Measurements from ENCODE around the gene FAM219A.
A peak's percentile ranks its signal among the peaks of the same experiment; 100 is the strongest.
"Not testable (repeated sequence)": the region's sequence is repeated elsewhere in the genome, so short reads cannot be mapped to it uniquely, and the experiment has no call there.

The FAM219A gene

DNA sequence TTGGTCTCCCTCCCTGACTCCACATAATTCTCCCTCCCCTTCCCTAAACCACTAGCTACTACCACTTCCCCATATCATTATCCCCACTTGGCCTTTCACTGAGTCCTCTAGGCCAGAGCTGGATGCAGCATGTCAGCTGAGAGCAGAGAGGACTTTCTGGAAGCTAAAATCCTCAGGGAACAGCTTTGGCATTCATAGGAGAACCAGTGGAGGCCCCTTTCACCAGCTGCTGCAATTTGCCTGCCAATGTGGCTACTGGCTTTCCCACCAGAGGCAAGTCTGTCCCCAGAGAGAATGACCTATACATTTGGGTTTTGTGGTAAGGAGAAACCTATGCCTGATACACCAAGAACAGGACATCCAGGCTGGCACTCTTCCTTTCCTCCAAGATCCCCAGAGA lies 14.4 kb downstream of the FAM219A start:
- no peak for DNase-seq (ENCODE audit: low read depth in 2 of 2)

DNA sequence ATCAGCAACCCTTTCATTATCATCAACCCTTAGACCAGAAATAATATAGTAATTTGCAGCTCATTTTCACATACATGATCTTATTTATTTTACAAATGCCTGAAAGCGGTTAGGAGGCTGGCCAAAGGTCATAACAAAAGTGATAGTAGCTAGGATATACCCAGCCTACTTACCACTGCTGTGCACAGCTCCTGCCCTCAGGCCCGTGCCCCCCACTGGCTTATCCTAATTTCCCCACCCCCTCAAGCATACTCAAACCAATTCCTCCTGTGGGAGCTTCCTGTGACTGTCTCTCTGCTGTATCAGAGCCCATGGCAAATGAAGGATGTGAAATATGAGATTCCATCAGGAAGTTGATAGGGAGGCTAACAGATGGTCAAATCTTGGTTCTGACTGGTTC lies 14.8 kb downstream of the FAM219A start:
- DNase-seq (ENCODE audit: low read depth in 2 of 2), result no peak

DNA sequence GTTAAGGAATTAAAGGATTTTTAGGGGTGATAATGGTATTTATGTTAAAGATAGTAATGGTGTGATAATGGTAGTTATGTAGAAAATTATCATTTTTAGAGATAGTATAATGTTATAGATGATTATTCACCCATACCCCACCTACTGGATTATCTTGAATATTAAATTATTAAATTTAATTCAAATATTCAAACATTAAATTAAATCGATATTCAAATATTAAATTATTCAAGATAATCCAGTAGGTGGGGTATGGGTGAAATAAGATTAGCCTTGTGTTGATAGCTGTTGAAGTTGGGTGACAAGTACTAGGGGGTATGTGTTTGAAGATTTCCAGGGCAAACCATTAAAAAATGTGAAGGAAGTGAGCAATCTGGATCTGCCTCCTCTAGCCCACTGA lies 15.6 kb downstream of the FAM219A start:
- DNase-seq (ENCODE audit: low read depth in 2 of 2), result no peak

DNA sequence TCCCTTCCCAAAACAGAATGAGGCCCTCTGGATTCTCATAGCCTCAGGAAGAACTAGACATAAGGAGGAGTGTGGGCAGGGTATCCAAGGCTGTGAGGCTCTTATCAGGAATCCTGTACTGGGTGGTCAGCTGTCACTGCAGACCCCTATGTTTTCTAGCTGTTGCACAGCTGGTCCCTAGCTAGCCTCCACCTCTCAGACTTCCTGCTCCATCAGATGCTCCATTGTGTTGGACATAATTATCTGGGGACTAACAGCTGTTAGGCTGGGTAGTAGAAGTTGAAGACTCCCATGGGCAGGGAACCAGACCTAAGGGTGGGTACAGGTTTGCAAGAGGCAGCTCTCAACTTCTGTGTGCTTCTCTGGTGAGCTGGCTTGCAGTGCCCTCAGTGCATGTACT lies 18.4 kb downstream of the FAM219A start:
- no peak for DNase-seq (ENCODE audit: low read depth in 2 of 2)

DNA sequence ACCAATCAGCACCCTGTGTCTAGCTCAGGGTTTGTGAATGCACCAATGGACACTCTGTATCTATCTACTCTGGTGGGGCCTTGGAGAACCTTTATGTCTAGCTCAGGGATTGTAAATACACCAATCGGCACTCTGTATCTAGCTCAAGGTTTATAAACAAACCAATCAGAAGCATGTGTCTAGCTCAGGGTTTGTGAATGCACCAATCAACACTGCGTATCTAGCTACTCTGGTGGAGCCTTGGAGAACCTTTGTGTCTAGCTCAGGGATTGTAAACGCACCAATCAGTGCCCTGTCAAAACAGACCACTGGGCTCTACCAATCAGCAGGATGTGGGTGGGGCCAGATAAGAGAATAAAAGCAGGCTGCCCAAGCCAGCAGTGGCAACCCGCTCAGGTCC lies 19.9 kb downstream of the FAM219A start:
- not testable (repeated sequence) for DNase-seq (ENCODE audit: low read depth in 2 of 2)

DNA sequence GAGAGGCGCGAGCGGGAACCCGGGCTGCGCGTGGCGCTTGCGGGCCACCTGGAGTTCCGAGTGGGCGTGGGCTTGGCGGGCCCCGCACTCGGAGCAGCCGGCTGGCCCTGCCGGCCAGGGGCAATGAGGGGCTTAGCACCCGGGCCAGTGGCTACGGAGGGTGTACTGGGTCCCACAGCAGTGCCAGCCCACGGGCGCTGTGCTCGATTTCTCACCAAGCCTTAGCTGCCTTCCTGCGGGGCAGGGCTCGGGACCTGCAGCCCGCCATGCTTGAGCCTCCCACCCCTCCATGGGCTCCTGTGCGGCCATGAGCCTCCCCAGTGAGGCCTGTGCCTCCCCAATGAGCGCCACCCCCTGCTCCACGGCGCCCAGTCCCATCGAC lies 20.5 kb downstream of the FAM219A start:
- not testable (repeated sequence) for DNase-seq (ENCODE audit: low read depth in 2 of 2)

DNA sequence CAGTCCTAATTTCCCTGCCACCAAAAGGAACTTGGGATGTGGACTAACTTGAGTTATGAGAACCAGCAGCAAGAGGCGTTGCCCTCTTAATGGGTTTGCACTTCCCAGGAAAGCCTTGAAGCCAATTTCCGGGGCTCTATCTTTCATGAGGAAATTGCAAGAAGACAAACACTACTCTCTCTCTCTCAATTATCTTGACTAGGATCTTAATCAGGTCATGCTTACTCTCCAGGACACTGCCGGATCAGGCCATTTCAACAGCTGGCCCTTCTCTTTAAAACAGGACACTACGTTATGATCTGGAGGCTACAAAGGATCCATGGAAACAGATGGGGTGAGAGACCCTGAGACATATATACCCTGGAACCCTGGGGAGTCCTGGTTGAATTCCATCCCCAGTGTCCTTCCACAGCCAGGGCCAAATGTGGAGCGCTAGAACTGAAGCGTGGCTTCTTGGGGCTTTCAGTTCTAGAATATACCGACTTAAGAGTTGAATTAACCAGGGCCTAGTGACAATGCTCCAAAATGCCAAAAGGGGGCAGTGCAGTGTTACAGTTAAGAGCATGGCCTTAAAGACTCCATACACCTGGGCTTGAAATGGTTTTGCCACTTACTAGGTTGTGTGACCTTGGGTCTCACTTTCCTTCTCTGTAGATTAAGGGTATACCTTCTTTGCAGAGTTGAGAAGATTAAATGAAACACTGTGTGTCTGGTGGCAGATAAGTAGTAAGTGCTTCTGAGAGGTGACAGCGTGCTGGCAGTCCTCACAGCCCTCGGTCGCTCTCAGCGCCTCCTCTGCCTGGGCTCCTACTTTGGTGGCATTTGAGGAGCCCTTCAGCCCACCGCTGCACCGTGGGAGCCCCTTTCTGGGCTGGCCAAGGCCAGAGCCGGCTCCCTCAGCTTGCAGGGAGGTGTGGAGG lies 21.1 kb downstream of the FAM219A start:
- DNase-seq (ENCODE audit: low read depth in 2 of 2), result peak in 1 of 2 donors; percentile 50

DNA sequence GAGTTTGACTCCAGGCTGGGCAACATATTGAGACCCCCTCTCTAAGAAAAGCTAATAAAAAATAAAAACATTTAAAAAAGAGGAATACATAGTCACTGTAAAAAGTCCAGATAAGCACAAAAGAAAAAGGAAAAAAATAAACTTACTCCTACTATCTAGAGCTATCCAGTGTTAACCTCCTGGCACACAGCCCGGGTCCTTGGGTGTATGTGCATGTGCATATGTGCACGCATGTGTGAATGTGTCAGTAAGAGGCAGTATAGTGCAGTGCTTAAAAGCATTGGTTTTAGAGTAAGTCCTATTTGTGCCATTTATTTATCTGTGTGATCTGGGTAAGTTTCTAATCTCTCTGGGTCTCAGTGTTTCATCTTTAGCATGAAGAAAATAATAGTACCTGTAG lies 26.7 kb downstream of the FAM219A start:
- no peak for DNase-seq (ENCODE audit: low read depth in 2 of 2)

DNA sequence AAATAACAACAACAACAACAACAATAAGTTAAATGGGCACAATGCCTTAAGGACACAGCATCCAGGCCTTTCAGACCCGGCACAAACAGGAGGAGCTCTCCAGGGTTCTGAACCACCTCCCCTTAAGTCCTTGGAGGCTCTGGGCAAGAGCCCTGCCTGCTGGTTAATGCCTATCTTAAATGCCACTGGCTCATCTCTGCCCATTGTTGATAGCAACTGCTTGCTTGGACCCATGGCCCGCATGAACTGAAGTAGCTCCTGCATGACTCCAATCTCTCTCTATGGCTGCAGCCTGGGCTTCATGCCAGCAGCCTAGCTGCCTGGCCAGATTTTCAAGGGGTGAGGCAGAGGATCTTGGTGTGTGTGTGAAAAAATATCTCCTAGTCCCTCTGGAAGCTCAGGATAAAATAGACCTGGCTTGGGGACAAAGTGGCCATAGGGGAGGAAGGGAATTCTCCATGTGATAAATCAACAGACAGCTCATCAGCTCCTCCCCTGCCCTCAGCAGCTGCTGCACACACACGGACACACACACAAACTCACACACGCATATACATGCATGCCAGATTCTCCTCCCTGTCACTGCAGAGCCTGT lies 27.4 kb downstream of the FAM219A start:
- no peak for DNase-seq (ENCODE audit: low read depth in 2 of 2)

DNA sequence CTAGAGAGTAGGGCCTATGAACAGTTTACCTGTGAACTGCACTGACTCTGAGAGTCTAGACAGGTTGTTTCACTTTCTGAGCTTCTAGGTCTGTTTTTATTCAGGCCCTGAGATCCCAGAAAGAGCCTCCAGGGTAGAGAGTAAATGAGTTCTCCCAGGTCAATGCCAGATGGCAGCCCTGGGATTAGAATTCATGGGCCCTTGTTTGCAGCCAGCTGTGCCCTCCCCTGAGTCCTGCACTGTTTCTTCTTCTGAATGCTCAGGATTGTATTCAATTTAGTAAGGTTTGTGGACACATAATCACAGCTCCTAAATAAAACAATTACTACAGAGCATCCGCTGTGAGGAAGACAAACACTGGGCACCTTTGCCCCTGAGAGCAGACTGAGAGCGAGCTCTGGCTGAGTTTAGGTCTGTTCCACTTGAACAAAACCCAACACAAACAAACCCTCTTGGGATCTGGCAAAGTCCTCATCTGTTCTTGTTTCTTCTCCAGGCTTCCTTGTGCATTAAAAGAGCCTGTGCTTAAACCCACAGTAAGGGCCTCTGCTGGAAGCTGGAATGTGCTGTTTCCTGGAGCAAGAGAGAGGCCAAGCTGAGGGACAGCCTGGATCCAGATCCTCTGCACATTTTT lies 29.9 kb downstream of the FAM219A start:
- no peak for DNase-seq (ENCODE audit: low read depth in 2 of 2)

DNA sequence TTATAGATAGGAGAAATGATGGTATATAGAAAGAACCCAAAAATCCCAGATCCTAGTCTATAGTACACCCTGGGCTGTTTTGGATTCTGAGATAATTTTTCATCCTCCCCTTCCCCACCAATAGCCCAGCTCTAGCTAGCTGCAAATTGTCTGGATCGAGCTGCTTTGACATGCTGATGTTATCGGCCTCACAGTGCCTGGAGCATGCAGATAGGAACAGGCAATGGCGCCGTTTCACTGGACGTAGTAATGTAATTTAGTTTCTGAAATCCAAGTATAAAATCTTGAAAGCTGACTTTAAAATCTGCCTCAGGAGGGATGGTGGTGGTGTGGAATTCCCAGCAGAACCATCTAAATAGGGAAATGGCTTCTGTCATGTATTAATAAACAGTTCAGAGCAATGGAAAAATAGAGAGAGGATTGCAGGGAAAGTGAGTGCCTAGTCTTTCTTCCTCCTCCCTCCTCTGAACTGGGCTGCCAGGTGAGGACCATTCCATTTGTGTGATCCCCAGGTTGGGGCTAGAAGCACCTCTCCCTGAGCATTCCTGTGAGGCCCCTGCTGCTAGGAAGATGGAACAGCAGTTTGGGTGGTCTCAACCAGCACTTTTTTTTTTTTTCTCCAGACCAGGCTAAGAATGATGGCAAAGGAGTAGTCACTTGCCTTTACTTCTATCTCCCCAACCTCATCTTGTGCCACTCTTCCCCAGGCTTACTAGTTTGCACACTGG lies 31.9 kb downstream of the FAM219A start:
- DNase-seq (ENCODE audit: low read depth in 2 of 2), result no peak

DNA sequence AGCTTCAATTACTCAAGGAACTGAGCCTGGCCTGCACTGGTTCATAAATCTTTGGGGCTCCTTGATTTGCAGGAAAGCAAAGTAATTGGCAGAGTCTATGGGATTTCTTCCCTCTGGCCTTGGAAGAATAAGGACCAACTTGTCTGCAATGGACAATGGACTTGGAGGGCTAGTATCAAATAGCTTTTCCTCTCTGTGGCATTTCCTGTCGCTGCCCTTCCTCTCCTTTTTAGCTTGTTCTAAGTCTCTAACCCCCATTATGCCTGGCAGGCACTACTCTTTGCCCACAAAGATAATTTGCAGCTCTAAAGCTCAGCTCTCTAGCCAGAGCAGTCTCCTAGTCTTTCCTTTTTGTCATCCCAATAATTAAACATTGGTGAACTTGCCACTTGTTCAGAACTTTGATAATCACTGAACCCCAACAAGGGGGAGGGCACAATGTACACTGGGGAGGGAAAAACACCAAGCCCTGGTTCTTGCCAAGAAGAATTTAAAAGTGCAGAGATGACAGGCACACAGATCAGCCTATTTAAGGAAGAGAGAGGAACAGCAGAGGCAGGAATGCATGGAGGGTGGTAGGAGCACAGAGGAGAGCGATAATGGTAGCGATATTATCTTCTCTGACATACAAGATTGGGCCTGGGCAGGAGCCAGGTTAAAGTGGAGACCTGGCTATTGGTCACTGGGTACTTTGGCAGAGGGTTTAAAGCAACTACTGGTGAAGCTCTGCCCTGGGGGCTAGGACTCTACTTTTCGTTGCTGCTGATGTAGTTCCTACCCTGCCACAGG lies 38.5 kb downstream of the FAM219A start:
- no peak for DNase-seq (ENCODE audit: low read depth in 2 of 2)

DNA sequence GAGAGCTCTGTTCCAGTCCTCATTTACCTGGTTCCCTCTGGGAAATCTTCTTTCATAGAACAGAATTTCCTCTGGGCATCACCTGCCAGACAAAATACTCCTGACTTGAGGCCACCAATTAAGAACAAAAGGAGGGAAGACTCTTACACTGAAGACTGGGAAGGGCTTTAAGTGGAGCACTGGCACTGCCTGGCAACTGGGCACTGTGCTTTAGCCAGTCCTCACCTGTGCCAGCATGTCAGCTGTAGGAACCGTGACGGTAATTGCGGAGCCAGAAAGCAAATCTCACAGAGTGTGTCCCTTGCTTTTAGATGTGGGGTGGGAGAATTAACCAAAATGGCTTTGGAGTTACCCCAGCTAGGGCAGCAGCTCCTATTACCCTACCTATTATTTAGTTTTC lies 40.6 kb downstream of the FAM219A start:
- DNase-seq (ENCODE audit: low read depth in 2 of 2), result no peak

DNA sequence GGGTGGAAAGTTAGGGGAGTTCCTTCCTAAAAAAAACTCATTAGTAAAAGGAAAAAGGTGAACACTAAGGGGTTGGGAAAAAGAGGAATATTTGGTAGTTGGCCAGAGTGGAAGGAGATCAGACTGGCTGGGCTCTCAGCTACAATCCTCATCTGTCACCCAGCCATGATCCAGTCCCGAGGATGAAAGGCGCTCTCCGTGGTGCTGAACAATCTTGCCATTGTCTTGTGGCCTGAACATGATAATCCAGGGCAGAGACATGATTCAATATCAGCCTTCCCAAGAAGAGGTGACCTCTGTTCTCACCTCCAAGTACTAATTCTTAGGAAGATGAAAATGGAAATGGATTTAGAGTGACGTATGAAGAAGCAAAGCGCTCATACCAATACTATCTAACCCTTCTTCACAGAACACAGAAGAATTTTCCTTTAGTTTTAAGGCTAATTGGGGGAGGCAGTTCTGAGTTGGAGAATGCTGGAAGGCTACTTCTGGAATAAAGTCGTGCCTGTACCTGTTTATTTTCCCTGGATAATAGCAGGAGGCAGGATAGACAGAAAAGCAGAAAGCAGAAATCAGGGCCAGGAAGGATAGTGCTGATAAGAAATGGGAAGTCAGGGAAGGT lies 45.0 kb downstream of the FAM219A start:
- DNase-seq (ENCODE audit: low read depth in 2 of 2), result no peak

DNA sequence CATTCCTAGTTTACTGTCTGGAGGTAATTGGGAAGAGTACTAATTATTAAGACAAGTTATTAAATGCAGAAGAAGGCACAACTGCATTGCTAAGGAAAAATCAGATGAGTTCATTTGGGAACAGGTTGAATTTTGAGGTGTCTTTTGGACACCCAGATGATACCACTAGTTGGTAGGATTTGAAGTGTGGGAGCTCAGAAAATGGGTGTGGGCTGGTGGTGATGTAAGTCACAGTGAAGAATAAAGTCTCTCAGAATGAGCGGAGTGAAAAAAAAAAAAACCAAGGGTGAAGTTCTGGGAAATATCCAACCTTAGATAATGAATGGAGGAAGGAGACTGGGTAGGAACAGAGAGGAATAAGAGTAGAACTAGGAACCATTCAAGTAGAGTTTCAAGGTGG lies 46.0 kb downstream of the FAM219A start:
- no peak for DNase-seq (ENCODE audit: low read depth in 2 of 2)

DNA sequence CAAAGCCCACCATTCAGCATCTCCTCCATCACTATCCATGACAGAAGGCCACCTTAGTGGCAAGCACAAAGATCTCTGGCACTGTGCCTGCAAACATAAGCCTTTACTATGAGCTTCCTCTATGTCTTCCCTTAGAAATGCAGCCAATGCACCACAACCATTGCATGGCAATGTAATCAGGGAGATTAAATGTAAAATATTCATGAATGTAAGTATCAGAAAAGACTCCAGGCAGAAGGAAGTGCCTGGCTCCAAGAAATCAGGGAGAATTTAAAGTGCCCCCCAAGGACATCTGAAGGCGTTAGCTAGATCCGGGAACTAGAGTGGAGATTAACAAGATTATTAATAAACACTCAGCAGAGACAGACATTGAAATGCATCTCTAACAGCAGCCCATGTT lies 49.2 kb downstream of the FAM219A start:
- DNase-seq (ENCODE audit: low read depth in 2 of 2), result no peak

DNA sequence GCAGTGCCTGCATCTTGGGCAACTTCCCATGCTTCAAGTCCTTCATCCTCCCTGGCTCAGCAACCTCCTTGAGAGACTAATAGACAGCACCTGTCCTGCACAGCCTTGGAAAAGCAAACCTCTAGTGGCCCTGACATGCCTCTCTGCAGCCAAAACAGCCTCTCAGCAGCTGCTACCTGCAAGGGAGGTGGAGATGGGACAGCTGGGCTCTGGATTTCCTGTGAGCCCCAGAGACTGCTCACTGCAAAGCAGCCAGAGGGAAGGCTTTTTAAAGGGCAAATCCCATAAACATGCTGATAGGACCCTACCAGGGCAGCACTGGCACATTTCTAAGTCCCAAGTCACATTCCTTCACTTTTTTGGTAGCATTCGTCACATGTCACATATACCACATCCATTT lies 50.2 kb downstream of the FAM219A start:
- no peak for DNase-seq (ENCODE audit: low read depth in 2 of 2)

DNA sequence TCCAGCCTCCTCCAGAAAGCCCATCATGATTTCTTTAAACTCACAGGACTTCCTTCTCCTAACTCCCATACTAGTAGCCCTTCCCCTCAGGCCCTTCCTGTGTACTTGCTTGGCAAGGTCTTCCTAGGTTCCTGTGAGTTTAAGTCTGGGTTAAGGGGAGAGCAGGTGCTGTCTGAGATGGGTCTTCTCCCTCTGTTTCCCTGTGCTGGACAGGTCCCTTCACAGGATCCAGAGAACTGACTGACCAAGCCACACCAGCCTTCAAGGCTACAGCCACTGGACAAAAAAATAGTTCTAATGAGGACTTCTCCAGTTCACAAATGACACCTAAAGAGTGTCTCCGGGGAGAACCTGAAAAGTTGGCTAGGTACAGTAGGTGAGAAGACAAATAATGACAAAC lies 52.2 kb downstream of the FAM219A start:
- DNase-seq (ENCODE audit: low read depth in 2 of 2), result no peak

DNA sequence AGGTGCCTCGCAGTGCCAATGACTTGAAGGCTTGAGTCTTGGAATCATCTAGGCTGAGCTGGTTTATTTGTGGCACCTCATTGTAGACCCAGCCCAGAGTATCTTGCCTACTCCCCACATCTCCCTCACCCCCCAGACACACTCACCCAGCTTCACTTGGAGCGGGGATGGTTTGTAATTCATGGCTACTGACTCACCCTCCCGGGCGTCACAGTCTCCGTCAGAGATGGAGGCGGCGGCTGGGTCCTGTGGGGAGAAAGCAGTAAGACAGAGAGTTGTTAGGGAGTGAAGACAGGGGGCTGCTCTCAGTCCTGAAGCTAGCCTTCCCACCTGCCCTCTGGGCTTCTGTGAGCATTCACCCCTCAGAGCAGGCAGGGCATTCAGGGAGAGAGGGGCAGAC lies 52.7 kb downstream of the FAM219A start:
- no peak for DNase-seq (ENCODE audit: low read depth in 2 of 2)

DNA sequence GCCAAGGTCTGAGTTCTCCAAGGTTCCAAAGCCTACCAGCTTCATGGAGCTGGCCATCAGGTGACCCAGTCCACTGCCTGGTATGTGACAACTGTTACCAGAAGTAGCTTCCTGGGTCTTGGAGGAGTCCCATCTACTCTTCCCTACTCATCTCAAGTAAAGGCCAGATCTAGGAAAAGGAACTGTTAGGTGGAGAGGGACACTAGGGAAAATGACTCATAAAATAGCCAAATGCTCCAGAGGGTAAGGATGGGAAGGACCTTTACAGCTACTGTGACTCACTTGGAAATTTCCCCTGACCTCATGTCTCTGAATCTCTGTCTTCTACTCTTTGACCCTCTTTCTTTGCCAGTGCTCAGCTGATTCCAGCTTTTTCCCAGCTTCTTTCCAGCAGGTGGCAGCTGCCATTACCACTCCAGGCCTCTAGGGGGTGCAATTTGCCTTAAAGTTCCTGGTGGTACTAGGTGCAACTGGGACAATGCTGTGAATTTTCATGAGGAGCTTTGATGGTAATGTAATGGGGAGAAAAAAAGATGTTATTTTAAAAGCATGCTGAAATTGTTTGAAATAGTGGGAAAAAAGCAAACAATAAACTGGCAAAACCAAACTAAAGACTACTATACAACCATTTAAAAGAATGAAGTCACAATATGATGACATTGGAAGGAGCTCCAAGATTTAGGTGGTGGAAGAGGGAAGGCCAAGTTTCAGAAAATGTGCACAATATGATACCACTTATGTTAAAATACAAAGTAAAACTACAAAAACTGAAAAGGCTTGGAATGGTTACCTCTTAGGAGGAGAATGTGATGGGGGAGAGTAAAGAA lies 54.6 kb downstream of the FAM219A start:
- peak in 1 of 2 donors; percentile 42 for DNase-seq (ENCODE audit: low read depth in 2 of 2)
